ENCODE data around the gene PHLDB2.

Gene PHLDB2

GRCh38 chr3:111967068-111967467 lies 108.0 kb downstream of the PHLDB2 start:
- no peak overlapping the region for H3K4me3 ChIP-seq (ENCODE audit: low read depth in 1 of 2, low read length in 2 of 2)
- H3K27me3 ChIP-seq (ENCODE audit: control insufficient read depth in 1 of 2, insufficient read depth in 2 of 2, low read length in 2 of 2), result no peaks in the 10 kb centered on the region
- H3K9ac ChIP-seq (ENCODE audit: low read length), result no peak overlapping the region
- H3K4me1 ChIP-seq (ENCODE audit: insufficient read depth, low read length), result peaks cover 6% of the 10 kb centered on the region
- H3K36me3 ChIP-seq (ENCODE audit: insufficient read depth, low read length), result peaks cover 28% of the 10 kb centered on the region
- no peak overlapping the region for H3K27ac ChIP-seq (ENCODE audit: low read depth, low read length)
- H3K9me3 ChIP-seq (ENCODE audit: low read length), result no peaks in the 10 kb centered on the region

GRCh38 chr3:111967651-111968274 lies 108.7 kb downstream of the PHLDB2 start:
- no peaks in the 10 kb centered on the region for H3K9me3 ChIP-seq (ENCODE audit: low read length)
- H3K36me3 ChIP-seq (ENCODE audit: insufficient read depth, low read length), result peaks cover 24% of the 10 kb centered on the region
- H3K27ac ChIP-seq (ENCODE audit: low read depth, low read length), result no peak overlapping the region
- no peak overlapping the region for H3K9ac ChIP-seq (ENCODE audit: low read length)
- H3K4me1 ChIP-seq (ENCODE audit: insufficient read depth, low read length), result peaks cover 6% of the 10 kb centered on the region
- no peaks in the 10 kb centered on the region for H3K27me3 ChIP-seq (ENCODE audit: control insufficient read depth in 1 of 2, insufficient read depth in 2 of 2, low read length in 2 of 2)
- H3K4me3 ChIP-seq (ENCODE audit: low read depth in 1 of 2, low read length in 2 of 2), result no peak overlapping the region

GRCh38 chr3:111968319-111969054 lies 109.4 kb downstream of the PHLDB2 start:
- H3K27me3 ChIP-seq (ENCODE audit: control insufficient read depth in 1 of 2, insufficient read depth in 2 of 2, low read length in 2 of 2), result no peaks in the 10 kb centered on the region
- H3K27ac ChIP-seq (ENCODE audit: low read depth, low read length), result no peak overlapping the region
- no peak overlapping the region for H3K9ac ChIP-seq (ENCODE audit: low read length)
- H3K36me3 ChIP-seq (ENCODE audit: insufficient read depth, low read length), result peaks cover 24% of the 10 kb centered on the region
- H3K4me3 ChIP-seq (ENCODE audit: low read depth in 1 of 2, low read length in 2 of 2), result no peak overlapping the region
- peaks cover 6% of the 10 kb centered on the region for H3K4me1 ChIP-seq (ENCODE audit: insufficient read depth, low read length)
- no peaks in the 10 kb centered on the region for H3K9me3 ChIP-seq (ENCODE audit: low read length)

- Histone ChIP-seq H3K9me3 (ENCODE audit: low read length) (no peaks in the 10 kb centered on the region), H3K9ac (ENCODE audit: low read length) (no peak overlapping the region), H3K27me3 (ENCODE audit: control insufficient read depth in 1 of 2, insufficient read depth in 2 of 2, low read length in 2 of 2) (no peaks in the 10 kb centered on the region), H3K36me3 (ENCODE audit: insufficient read depth, low read length) (peaks cover 14% of the 10 kb centered on the region), H3K4me3 (ENCODE audit: low read depth in 1 of 2, low read length in 2 of 2) (no peak overlapping the region), H3K27ac (ENCODE audit: low read depth, low read length) (no peak overlapping the region), H3K4me1 (ENCODE audit: insufficient read depth, low read length) (peaks cover 6% of the 10 kb centered on the region)
These were observed 111.3 kb downstream of the PHLDB2 start for GRCh38 chr3:111970376-111970775.

- no peak overlapping the region for H3K9ac ChIP-seq (ENCODE audit: low read length)
- no peaks in the 10 kb centered on the region for H3K9me3 ChIP-seq (ENCODE audit: low read length)
- H3K36me3 ChIP-seq (ENCODE audit: insufficient read depth, low read length), result peaks cover 8% of the 10 kb centered on the region
- no peak overlapping the region for H3K4me3 ChIP-seq (ENCODE audit: low read depth in 1 of 2, low read length in 2 of 2)
- peaks cover 6% of the 10 kb centered on the region for H3K4me1 ChIP-seq (ENCODE audit: insufficient read depth, low read length)
- H3K27me3 ChIP-seq (ENCODE audit: control insufficient read depth in 1 of 2, insufficient read depth in 2 of 2, low read length in 2 of 2), result no peaks in the 10 kb centered on the region
- no peak overlapping the region for H3K27ac ChIP-seq (ENCODE audit: low read depth, low read length)
These were observed 112.6 kb downstream of the PHLDB2 start for GRCh38 chr3:111971533-111972130.

GRCh38 chr3:111972891-111973290 lies 113.8 kb downstream of the PHLDB2 start:
- Histone ChIP-seq H3K9ac (ENCODE audit: low read length) (no peak overlapping the region), H3K27me3 (ENCODE audit: control insufficient read depth in 1 of 2, insufficient read depth in 2 of 2, low read length in 2 of 2) (no peaks in the 10 kb centered on the region), H3K36me3 (ENCODE audit: insufficient read depth, low read length) (peaks cover 8% of the 10 kb centered on the region), H3K4me1 (ENCODE audit: insufficient read depth, low read length) (no peaks in the 10 kb centered on the region), H3K9me3 (ENCODE audit: low read length) (no peaks in the 10 kb centered on the region), H3K27ac (ENCODE audit: low read depth, low read length) (no peak overlapping the region), H3K4me3 (ENCODE audit: low read depth in 1 of 2, low read length in 2 of 2) (no peak overlapping the region)

GRCh38 chr3:111975131-111975530 lies 116.1 kb downstream of the PHLDB2 start:
- Histone ChIP-seq H3K9me3 (ENCODE audit: low read length) (no peaks in the 10 kb centered on the region), H3K4me1 (ENCODE audit: insufficient read depth, low read length) (no peaks in the 10 kb centered on the region), H3K36me3 (ENCODE audit: insufficient read depth, low read length) (no peaks in the 10 kb centered on the region), H3K27ac (ENCODE audit: low read depth, low read length) (no peak overlapping the region), H3K9ac (ENCODE audit: low read length) (no peak overlapping the region), H3K27me3 (ENCODE audit: control insufficient read depth in 1 of 2, insufficient read depth in 2 of 2, low read length in 2 of 2) (no peaks in the 10 kb centered on the region), H3K4me3 (ENCODE audit: low read depth in 1 of 2, low read length in 2 of 2) (no peak overlapping the region)

- H3K27ac ChIP-seq (ENCODE audit: low read depth, low read length), result no peak overlapping the region
- peaks cover 6% of the 10 kb centered on the region for H3K4me1 ChIP-seq (ENCODE audit: insufficient read depth, low read length)
- no peak overlapping the region for H3K9ac ChIP-seq (ENCODE audit: low read length)
- H3K9me3 ChIP-seq (ENCODE audit: low read length), result no peaks in the 10 kb centered on the region
- no peaks in the 10 kb centered on the region for H3K36me3 ChIP-seq (ENCODE audit: insufficient read depth, low read length)
- H3K27me3 ChIP-seq (ENCODE audit: control insufficient read depth in 1 of 2, insufficient read depth in 2 of 2, low read length in 2 of 2), result no peaks in the 10 kb centered on the region
- no peak overlapping the region for H3K4me3 ChIP-seq (ENCODE audit: low read depth in 1 of 2, low read length in 2 of 2)
These were observed 117.2 kb downstream of the PHLDB2 start for GRCh38 chr3:111976254-111976653.

- Histone ChIP-seq H3K36me3 (ENCODE audit: insufficient read depth, low read length) (no peaks in the 10 kb centered on the region), H3K27me3 (ENCODE audit: control insufficient read depth in 1 of 2, insufficient read depth in 2 of 2, low read length in 2 of 2) (no peaks in the 10 kb centered on the region), H3K9me3 (ENCODE audit: low read length) (no peaks in the 10 kb centered on the region), H3K9ac (ENCODE audit: low read length) (peak within 1 kb of the TSS; percentile 71), H3K27ac (ENCODE audit: low read depth, low read length) (peak within 1 kb of the TSS; percentile 82), H3K4me3 (ENCODE audit: low read depth in 1 of 2, low read length in 2 of 2) (peak within 1 kb of the TSS; percentile 82 to 84), H3K4me1 (ENCODE audit: insufficient read depth, low read length) (peaks cover 17% of the 10 kb centered on the region)
These were observed 119.7 kb downstream of the PHLDB2 start, which contains the start of gene ABHD10 for GRCh38 chr3:111978583-111979433. TSS of gene ABHD10 (plus strand) at chr3:111979026. CDS start at chr3:111979062, 36 bp downstream.

- H3K27me3 ChIP-seq (ENCODE audit: control insufficient read depth in 1 of 2, insufficient read depth in 2 of 2, low read length in 2 of 2), result no peaks in the 10 kb centered on the region
These were observed 120.5 kb downstream of the PHLDB2 start for GRCh38 chr3:111979434-111980038.

More at GRCh38 chr3:111979434-111980038, 120.5 kb downstream of the PHLDB2 start:
- Histone ChIP-seq H3K9ac (ENCODE audit: low read length) (peak overlapping the region; percentile 71), H3K36me3 (ENCODE audit: insufficient read depth, low read length) (no peaks in the 10 kb centered on the region), H3K9me3 (ENCODE audit: low read length) (no peaks in the 10 kb centered on the region), H3K4me3 (ENCODE audit: low read depth in 1 of 2, low read length in 2 of 2) (peak overlapping the region; percentile 82 to 84), H3K4me1 (ENCODE audit: insufficient read depth, low read length) (peaks cover 17% of the 10 kb centered on the region), H3K27ac (ENCODE audit: low read depth, low read length) (peak overlapping the region; percentile 62)

Data from muscle layer of colon (tissue), 2 donors.